ENCODE results near the gene AMH. TPM values are rescaled to one million over a fixed set of nuclear protein-coding genes. Genes with fewer than 3 reads are reported as not detected.

The AMH gene
- total RNA-seq, 1 donor from 2014 or later = 5.6 TPM

GRCh38 chr19:2252797-2253105 is 3.6 kb downstream of the AMH start:
- peaks cover 5% of the 10 kb centered on the region for H3K4me1 Mint-ChIP-seq (ENCODE audit: unreplicated experiment)
- no peak for DNase-seq (ENCODE audit: low spot score)
- no peak overlapping the region for H3K27ac Mint-ChIP-seq (ENCODE audit: unreplicated experiment)
- TF ChIP-seq, protein P1, sequence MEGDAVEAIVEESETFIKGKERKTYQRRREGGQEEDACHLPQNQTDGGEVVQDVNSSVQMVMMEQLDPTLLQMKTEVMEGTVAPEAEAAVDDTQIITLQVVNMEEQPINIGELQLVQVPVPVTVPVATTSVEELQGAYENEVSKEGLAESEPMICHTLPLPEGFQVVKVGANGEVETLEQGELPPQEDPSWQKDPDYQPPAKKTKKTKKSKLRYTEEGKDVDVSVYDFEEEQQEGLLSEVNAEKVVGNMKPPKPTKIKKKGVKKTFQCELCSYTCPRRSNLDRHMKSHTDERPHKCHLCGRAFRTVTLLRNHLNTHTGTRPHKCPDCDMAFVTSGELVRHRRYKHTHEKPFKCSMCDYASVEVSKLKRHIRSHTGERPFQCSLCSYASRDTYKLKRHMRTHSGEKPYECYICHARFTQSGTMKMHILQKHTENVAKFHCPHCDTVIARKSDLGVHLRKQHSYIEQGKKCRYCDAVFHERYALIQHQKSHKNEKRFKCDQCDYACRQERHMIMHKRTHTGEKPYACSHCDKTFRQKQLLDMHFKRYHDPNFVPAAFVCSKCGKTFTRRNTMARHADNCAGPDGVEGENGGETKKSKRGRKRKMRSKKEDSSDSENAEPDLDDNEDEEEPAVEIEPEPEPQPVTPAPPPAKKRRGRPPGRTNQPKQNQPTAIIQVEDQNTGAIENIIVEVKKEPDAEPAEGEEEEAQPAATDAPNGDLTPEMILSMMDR (IDR thresholded peaks at IDR 0.05; ENCODE audit: unreplicated experiment) = no peak
- no peaks in the 10 kb centered on the region for H3K36me3 Mint-ChIP-seq (ENCODE audit: low read depth, unreplicated experiment)
- no peak overlapping the region for H3K4me3 Mint-ChIP-seq (ENCODE audit: unreplicated experiment)
- no peaks in the 10 kb centered on the region for H3K9me3 Mint-ChIP-seq (ENCODE audit: unreplicated experiment)
- peaks cover 8% of the 10 kb centered on the region for H3K27me3 Mint-ChIP-seq (ENCODE audit: unreplicated experiment)

DNA sequence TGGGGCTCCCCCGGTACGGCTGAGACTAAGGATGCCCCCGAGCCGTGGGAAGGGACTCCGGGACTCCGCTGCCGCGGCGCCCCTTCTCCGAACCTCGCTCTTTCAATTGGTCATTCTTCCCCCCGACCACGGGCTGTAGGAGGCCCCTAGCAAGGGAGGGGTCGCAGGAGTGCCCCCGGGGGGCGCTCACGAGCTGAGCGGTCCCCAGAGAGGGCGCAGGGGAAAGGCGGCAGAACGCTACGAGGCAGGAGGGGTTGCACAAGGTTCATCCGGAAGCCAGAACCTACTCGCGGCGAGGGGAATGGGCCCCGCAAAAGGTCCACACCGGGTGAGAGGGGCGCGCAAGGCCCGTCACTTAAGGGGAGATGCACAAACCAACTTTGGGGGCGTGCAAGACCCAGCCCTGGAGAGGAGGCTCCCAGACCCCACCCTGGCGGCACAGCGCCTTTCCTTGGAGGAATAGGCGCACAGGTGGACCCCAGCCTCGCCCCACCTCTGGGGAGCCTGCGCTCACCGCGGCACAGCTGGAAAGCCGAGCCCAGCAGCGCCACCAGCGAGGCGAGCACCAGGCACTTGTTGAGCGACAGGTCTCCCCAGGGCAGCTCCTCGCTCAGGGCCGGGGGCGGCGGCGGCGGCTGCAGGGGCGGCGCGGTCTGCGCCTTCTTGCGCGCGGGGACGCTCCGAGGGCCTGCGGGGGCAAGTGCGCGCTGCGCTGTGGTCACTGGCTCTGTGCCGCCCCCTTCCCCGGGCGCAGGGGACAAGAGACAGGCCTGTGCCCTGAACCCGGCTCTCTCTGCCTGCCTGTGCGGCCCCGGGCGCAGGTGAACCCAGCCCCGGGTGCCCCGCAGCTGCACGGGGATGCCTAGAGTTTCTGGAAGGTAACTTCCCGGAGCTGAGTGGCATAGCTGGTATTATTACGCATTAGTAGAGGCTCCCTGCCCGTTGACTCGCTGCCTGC is 4.3 kb downstream of the AMH start:
- TF ChIP-seq, protein P1 (IDR thresholded peaks at IDR 0.05; ENCODE audit: unreplicated experiment) = peak; percentile 0
- Mint-ChIP-seq H3K27me3 (ENCODE audit: unreplicated experiment) (peaks cover 8% of the 10 kb centered on the region), H3K36me3 (ENCODE audit: low read depth, unreplicated experiment) (no peaks in the 10 kb centered on the region), H3K9me3 (ENCODE audit: unreplicated experiment) (no peaks in the 10 kb centered on the region), H3K4me3 (ENCODE audit: unreplicated experiment) (peak overlapping the region; percentile 65), H3K27ac (ENCODE audit: unreplicated experiment) (peak overlapping the region; percentile 48), H3K4me1 (ENCODE audit: unreplicated experiment) (peaks cover 5% of the 10 kb centered on the region)
- DNase-seq (ENCODE audit: low spot score) = no peak

- DNase-seq (ENCODE audit: low spot score) = peak; percentile 82
- peaks cover 5% of the 10 kb centered on the region for H3K4me1 Mint-ChIP-seq (ENCODE audit: unreplicated experiment)
- TF ChIP-seq, protein P1 (IDR thresholded peaks at IDR 0.05; ENCODE audit: unreplicated experiment) = no peak
- H3K36me3 Mint-ChIP-seq (ENCODE audit: low read depth, unreplicated experiment) = no peaks in the 10 kb centered on the region
- no peaks in the 10 kb centered on the region for H3K9me3 Mint-ChIP-seq (ENCODE audit: unreplicated experiment)
- peak overlapping the region; percentile 48 for H3K27ac Mint-ChIP-seq (ENCODE audit: unreplicated experiment)
- H3K27me3 Mint-ChIP-seq (ENCODE audit: unreplicated experiment) = peaks cover 8% of the 10 kb centered on the region
- H3K4me3 Mint-ChIP-seq (ENCODE audit: unreplicated experiment) = peak overlapping the region; percentile 65
Measured at GRCh38 chr19:2254064-2254872, 5.1 kb downstream of the AMH start.

DNA sequence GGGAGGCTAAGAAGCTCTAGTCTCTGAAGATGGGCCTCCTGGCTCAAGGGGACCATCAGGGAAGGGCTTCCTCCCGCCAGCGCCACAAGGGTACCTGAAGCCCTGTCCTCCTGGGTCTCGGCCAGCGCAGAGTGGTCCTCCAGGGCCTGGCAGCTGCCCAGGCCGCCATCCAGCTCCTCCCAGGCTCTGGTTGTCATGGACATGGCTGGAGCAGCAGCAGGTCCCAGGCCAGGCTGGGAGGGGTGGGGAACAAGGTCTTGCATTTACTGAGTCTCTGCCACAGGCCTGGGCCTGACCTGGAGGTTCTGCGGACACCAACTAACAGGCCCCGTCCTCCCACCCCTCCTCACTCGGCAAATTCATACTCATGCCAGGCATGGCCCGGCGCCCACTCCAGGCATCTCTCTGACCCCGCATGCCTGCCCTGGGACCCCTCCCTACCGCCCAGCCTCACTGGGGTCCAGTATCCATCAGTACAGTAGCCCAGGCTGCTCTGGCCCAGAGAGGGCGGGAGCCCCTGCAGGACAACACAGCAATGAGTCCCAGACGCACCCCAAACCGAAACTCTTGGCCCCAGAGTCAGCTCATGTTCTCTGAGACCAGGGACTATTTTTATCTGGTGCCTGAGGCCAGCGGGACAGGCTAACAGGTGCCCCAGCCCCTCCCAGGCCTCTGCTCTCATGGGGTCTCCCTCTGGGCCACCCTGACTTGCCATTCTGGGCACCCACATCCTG is 6.2 kb downstream of the AMH start:
- Mint-ChIP-seq H3K36me3 (ENCODE audit: low read depth, unreplicated experiment) (no peaks in the 10 kb centered on the region), H3K9me3 (ENCODE audit: unreplicated experiment) (no peaks in the 10 kb centered on the region), H3K4me3 (ENCODE audit: unreplicated experiment) (no peak overlapping the region), H3K4me1 (ENCODE audit: unreplicated experiment) (peaks cover 5% of the 10 kb centered on the region), H3K27ac (ENCODE audit: unreplicated experiment) (no peak overlapping the region), H3K27me3 (ENCODE audit: unreplicated experiment) (peaks cover 7% of the 10 kb centered on the region)
- DNase-seq (ENCODE audit: low spot score) = no peak
- TF ChIP-seq, protein P1 (IDR thresholded peaks at IDR 0.05; ENCODE audit: unreplicated experiment) = no peak
